GM19328 (cell line): Measurements from ENCODE around the gene TCIRG1.
"Not testable (repeated sequence)": the region's sequence is repeated elsewhere in the genome, so short reads cannot be mapped to it uniquely, and the experiment has no call there.

ENCODE experiments used
- ATAC-seq: cut with Tn5 transposase; IDR thresholded peaks from one replicate; pipeline ENCODE4 v1.9.1; 2021; ENCODE audit warnings: mild to moderate bottlenecking, moderate library complexity; ENCODE audit not compliant: unreplicated experiment

The TCIRG1 gene, protein sequence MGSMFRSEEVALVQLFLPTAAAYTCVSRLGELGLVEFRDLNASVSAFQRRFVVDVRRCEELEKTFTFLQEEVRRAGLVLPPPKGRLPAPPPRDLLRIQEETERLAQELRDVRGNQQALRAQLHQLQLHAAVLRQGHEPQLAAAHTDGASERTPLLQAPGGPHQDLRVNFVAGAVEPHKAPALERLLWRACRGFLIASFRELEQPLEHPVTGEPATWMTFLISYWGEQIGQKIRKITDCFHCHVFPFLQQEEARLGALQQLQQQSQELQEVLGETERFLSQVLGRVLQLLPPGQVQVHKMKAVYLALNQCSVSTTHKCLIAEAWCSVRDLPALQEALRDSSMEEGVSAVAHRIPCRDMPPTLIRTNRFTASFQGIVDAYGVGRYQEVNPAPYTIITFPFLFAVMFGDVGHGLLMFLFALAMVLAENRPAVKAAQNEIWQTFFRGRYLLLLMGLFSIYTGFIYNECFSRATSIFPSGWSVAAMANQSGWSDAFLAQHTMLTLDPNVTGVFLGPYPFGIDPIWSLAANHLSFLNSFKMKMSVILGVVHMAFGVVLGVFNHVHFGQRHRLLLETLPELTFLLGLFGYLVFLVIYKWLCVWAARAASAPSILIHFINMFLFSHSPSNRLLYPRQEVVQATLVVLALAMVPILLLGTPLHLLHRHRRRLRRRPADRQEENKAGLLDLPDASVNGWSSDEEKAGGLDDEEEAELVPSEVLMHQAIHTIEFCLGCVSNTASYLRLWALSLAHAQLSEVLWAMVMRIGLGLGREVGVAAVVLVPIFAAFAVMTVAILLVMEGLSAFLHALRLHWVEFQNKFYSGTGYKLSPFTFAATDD

DNA sequence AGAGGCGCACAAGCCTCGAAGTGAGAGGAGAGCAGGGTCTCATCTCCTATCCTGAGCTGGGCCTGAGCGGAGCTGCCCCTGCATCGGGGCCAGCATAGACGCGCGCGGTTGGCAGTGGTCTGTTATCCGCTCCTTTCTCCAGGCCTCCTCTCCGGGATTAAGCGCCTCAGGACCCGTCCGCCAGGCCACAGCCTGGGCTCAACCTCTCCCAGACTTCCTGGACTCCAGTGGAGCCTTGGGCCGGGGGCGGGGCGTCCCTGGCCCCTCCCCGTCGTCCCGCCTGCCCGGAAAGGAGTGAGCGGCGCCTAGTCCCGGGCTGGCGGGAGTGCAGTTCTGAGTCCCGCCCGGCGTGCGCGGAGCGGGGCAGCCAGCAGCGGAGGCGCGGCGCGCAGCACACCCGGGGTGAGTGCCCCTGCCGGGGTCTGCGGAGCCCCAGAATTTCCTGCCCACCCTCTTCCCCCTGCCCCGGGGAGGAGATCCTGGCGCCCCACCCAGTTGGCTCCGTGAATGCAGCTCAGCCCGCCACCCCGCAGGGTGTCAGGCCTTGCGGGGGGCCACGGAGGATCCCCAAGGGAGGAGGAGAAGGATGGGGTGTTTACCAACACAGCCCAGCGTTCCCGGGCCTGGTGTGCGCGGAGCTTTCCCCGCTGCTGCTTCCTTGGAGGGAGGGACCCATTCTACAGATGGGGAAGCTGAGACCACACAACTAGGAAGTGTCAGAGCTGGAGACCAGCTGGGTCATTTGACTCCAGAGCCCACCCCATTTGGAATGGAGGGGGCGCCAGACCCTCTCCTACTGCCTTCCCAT is at the start of gene TCIRG1:
TSS of gene TCIRG1 (plus strand) at position 308 of the 808 bp plus-strand sequence. CDS start 2,247 bp downstream, outside the sequence.
- no peak for ATAC-seq

DNA sequence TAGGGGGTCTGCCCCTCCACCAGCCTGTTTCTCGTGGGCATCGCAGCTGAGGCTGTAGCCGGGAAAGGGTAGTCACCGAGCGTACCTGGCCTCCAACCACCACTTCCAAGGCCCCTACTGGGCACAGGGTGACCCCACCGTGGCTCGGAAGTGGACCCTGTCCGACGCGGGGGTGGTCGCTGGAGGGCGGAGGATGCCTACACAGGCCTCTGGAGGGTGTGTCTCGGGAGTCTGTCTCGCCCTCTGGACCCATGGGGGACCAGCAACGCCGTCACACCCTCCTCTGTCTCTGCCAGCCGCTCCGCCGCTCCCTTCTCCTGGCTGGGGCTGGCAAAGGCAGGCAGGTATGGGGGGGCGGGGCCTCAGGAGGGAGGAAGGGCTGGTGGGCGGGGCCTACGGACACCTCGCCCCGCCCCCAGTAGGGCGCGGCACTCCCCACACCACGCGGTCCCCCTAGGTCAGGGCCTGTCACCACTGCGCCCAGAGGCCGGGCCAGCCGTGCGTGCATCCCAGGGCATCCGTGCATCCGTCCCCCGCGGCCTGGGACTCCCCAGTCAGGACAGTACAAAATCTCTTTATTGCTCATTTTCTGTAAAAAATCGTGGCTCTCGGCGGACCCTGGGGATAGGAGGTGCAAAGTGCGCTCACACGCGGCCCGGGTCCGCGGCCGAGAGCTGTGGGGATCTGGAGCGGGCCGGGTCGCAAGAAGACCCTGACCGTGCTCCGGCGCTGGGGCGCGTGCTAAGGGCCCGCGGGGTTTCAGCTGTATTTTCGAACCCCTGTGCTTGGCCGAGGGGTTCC is 48.1 kb upstream of the TCIRG1 start:
- not testable (repeated sequence) for ATAC-seq

DNA sequence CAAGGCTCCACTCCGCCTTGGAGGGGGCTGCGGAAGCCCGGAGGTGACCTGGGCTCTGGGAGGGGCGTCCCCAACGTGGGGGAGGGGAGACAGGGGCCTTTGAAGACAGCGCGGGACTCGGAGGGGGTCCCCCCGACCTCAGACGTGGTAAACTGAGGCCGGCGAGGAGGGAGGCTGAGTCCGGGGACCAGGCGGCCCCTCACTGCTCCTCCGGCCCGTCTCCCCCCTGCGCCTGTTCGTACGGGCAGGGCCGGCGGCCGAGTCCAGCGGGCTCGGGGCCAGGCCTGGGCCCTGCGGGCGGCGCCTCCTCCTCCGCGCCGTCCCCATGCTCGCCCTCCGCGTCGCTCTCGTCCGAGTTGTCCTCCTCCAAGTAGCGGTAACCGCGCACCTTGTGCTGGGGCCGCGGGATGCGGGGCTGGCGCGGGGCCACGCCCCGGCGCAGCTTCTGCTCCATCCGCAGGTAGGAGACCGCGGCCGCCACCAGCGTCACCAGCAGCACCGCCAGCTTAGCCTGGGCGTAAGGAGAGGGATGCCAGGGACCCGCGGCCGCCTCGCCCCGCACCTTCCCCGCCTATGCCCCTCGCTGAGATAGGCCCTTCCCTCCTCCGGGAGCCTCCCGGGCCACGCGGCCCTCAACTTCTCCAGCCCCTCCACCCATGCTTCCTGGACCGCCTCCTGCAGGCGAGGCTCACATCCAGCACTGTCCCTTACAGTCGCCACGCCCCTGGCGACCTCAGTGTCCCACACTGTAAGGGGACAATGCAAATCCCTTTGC is 47.3 kb upstream of the TCIRG1 start:
- not testable (repeated sequence) for ATAC-seq

DNA sequence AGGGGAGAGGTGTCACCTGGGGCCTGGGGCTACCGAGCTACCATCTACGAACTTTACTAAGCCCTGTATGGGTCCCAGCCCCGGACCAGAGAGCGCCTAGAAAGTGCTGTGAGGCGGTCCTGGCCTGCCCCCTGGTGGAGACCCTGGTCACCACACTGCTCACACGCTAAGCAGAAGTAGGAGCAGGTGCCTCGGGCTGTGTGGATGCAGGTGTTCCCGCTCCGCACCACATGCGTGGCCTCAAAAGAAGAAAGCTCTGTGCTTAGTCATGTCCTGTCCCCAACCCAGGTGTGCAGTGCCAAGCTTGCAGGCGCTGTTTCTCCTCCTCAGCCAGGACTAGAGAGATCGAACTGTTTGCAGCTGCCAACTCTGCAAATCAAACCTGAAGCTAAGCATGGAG is 45.0 kb upstream of the TCIRG1 start:
- not testable (repeated sequence) for ATAC-seq

DNA sequence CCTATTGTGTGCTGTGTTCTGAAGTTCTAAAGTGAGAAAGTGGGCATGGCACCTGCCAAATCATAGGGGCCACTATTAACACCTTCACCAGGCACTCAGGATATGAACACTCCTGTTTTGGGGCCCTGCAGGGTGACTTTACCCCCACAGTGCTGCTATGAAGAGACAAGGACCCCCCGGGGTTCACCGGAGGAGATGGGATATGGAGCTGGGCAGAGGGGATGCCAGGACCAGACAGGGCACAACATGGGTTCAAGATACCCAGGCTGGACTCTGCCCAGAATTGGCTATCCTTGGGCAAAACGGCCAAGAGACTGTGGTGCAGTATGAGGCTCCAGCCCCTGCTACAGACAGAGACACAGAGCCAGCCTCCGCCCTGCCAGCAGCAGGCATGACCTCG is 44.4 kb upstream of the TCIRG1 start:
- not testable (repeated sequence) for ATAC-seq

DNA sequence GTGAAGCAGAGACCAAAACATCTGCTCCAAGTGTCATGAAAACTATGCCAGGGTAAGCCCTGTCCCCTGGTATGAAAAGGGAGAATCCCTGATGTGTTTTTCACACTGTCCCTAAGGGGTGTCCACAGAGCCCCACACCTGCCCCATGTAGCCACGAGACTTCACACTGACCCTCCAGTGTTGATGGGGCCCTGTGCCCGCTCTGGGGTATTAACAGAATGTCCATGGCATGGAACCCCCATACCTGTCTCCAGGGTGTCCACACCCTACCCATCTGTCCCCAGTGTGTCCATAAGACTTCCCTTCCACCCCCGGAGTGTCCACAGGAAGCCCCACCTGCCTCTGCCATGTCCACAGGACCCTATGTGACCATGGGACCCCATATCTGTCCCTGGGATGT is 43.7 kb upstream of the TCIRG1 start:
- not testable (repeated sequence) for ATAC-seq

DNA sequence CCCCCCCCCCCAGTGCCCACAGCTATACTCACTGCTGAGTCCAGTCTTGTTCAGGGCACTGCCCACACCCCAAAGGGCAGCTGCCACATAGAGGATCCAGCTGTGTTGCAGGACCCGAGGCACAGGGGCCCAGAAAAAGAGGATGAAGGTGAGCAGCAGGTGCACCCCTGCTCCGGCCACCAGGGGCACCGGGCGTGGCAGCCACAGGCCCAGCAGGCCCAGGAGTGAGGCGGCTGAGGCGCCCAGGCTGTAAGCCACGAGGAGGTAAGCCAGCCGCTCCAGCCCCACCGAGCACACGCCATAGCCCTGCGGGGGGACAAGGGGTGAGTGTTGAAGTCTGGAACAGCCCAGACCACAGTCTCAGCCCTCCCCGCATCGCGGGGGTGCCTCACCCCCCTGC is 43.2 kb upstream of the TCIRG1 start:
- ATAC-seq, result not testable (repeated sequence)

DNA sequence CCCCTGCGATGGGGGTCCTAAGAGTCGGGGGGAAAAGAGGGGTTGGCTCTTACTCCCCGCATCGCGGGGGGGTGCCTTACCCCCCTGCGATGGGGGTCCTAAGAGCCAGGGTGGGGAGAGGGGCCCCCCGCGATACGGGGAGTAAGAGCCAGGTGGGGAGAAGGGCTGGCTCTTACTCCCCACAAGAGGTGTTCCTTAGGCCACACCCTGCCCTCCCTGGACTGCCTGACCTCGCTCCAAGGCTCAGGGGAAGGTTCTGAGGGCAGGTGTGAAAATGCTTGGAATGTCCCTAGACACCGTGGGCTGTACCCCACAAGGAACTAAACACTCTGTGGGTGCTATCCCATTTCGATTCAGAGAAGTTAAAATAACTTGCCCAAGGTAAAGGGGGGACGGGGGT is 42.8 kb upstream of the TCIRG1 start:
- no peak for ATAC-seq

DNA sequence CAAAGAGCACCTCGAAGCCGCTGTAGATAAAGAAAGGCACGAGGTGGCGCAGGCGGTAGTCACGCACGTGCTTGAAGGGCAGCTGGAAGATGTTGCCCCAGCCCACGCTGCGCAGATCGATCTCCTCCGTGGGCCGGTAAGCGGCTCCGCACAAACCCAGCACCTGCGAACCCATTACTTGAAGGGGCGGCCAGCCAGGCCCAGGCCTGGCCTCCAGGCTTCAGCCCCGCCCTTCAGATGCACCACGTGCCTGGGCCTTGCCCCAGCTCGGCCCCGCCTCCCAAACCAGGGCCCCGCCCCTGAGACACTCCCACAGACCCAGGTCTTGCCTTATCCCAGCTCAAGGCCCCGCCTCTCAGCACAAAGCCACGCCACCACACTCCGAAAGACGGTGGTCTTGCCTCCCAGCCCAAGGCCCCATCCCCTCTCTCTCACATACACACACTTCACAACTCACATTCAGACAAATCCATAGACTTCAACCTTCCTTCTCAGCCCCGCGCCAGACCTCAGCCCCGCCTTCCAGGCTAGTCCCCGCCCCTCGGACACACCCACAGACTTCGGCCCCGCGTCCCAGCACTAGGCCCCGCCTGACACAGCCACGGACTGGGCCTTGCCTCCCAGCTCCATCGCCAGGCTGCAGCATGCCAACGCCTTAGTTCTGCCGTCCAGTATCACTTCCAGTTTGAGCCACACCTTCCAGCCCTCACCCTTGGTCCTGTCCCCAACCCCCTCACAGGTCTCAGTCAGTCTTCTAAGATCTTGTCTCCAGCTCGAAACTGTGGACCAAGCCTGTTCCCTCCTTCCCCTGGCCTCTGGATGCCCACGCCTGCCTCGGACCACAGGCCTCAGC is 42.0 kb upstream of the TCIRG1 start:
- ATAC-seq, result no peak

DNA sequence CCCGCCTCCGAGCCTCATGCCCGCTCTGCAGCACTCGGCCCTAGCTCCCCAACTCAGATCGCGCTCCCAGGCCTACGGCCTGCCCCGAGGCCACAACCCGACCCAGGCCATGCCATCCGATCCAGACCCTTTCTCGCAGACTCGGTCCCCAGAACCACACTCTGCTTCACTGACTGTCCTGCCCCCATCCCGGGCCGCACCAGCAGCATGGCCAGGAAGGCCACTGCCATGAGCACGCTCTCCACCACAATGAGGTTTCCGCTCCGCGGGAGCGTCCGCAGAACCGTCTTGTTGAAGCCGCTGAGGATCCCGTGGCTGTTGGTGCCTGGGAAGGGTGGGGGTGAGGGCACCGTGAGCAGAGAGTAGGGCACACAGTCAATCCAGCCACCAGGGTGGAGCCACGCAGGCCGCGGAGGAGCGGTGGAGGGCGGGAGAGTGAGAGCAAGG is 41.3 kb upstream of the TCIRG1 start:
- ATAC-seq, result no peak

DNA sequence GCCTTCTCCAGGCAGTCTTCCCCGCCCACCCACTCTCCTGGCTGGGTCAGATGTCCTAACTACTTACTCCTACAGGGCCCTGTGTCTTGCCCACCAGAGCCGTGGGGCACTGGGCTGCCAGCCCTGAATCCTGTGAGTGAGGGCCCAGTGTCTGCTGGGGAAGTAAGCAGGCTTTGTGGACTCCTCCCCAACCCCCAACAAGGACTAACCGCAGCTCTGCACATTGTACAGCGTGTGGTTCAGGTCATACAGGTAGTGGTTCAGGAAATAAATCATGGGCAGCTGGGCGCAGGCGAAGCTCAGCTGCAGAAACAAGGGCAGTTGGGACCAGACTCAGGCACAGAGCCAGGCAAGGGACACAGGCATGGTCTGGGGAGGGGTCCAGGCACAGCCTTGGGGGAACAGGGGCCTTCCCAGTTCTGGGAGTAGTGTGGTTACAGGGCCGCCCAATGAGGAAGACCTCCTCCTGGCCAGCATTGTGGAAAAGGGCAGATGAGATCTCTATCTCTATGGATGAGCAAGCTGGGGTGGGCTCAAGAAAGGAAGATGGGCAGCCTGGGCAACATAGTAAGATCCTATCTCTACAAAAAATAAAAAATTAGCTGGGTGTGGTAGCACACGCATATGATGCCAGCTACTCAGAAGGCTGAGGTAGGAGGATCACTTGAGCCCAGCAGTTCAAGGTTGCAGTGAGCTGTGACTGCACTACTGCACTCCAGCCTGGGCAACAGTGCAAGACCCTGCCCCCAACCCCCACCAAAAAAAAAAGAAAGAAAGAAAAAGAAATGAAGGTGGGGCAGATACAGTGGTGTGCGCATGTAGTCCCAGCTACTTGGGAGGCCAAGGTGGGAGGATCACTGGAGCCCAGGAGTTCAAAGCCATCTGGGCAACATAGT is 40.4 kb upstream of the TCIRG1 start:
- ATAC-seq, result no peak

DNA sequence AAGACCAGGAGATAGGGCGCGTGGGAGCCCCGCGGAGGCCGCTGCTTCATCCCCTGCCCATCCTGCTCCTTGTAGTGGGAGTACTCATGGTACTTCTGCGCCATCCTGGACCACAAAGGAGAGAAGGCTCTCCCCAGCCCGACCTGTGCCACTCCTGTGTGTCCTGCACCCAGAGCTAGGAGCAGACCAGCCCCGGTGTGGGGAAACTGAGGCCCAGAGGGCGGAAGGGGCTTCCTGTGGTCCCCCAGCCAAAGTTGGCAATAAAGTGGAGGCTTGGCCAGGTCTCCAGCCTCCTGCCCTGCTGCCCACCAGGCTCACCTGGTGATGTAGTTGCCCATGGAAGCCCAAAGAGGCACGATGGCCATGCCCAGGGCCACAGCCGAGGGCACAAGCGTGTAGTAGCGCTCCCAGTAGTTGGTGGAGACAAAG is 39.6 kb upstream of the TCIRG1 start:
- no peak for ATAC-seq

DNA sequence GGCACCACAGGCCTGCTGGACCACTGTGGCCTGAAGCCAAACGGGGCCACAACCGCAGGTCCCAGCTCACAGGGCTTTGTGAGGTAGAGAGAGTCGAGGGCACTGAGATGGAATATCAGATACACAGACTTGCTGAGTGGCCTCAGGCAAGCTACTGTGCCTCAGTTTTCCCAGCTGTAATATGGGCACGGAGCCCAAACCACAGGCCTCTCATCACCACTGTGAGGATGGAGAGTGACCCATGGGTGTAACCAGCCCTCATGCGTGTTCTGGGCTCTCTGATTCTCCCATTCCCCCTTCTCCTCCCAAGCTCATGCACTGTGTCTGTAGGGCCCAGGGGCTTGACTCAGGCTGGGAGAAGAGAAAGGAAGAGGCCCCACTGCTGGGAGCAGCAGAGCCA is 39.1 kb upstream of the TCIRG1 start:
- no peak for ATAC-seq

DNA sequence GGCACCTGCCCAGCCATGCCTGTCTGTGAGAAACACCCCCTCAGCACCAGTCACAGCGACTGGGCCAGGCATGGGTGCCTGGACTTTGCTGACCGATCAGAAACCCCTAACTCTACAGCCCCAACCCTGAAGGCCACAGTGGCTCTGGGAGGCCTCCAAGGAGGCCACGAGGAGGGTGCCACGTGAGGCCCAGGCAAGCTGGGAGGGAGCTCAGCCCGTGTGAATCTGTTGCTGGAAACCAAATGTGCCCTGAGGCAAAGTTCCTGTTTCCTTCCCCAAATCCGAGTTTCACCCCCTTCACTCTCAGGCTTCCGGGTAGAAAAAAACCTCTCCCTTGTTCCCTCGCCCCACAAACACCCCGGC is 36.3 kb upstream of the TCIRG1 start:
- ATAC-seq, result peak; percentile 1

DNA sequence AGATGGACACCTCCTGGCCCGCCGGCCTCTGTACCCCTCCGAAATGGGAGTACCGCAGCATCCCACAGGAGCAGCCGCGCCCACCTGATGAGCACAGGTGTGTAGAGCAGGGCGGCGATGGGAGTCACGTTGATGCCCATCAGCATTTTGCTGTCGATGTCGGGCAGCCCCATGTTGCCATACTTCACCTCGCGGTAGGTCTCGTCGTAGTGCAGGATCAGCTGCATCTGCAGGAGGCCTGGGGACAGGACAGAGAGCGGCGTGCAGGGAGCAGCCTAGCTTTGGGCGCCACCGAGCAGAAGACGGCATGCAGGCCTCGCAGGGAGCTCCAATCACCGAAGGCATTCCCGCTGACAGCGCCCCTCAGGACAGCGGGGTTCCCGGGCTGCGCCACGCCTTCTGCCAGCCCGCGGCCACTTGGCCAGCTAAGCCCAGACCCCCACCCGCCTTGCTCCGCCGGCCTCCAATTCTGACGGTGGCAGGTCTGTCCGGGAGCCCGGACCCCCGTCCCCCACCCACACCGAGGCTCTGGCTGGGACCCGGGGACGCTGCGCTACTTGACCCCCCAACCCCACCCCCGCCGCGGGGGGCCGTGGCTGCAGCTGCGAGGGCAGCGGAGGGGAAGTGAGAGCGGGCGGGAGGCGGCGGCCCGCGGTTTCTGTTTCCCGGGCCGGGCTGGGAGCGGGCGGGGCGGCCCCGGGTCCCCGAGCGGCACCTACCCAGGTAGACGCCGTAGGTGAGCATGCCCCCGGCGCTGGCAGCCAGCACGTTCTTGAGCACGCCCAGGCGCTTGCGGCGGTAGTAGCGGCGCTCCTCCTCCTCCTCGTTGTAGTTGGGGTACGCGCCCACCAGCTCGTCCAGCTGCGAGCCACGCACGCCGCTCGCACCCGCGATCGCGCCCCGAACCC is 35.6 kb upstream of the TCIRG1 start:
- ATAC-seq, result peak; percentile 34

DNA sequence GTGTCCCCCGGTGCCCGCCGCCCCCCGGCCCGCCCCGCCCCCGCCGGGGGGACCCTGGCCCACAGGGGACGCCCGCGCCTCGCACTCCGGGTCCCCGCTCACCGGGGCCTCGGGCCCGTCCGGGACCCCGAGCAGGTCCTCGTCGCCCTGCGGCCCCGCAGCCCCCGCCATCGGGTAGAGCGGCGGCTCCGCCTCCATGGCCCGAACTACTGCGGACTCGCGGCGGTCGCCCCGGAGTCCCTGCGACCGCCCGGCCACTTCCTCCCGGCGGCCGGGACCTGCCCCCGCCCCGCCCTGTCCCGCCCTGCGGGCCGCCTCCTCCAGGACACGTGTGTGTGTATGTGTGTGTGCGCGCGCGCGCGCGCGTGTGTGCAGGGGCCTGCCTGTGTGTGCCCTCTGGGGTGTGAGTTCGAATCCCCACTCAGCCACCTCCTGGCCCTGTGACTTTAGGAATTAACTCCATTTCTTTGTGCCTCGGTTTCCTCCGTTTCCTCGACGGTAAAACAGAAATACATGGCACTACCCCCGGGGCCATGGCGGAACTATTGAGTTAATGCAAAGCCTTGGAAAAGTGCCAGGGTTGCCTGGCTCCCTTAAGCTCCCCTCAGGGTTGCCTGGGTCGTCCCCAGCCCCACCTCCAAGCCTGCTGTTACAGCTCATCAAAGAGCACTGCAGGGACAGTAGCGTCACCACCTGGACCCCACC is 34.8 kb upstream of the TCIRG1 start, which contains the start of gene UNC93B1:
TSS of gene UNC93B1 (minus strand) at position 252 of the 705 bp plus-strand sequence. CDS start at position 198, 54 bp downstream.
- peak; percentile 64 for ATAC-seq
